Activated CD8-positive, alpha-beta memory T cell treated with anti-CD3 and anti-CD28 coated beads for 48 hours (primary cell): ENCODE results near the gene SPACA4.

Experiments
- DNase-seq, 3 experiments: peaks; one replicate each; pipeline ENCODE4 v3.0.0-alpha.2; 2020; ENCODE audit warnings: low read depth in 2 of 3, low spot score in 2 of 3

Gene SPACA4

GRCh38 chr19:48646722-48647216 lies 40.2 kb downstream of the SPACA4 start:
- no peak for DNase-seq

DNA sequence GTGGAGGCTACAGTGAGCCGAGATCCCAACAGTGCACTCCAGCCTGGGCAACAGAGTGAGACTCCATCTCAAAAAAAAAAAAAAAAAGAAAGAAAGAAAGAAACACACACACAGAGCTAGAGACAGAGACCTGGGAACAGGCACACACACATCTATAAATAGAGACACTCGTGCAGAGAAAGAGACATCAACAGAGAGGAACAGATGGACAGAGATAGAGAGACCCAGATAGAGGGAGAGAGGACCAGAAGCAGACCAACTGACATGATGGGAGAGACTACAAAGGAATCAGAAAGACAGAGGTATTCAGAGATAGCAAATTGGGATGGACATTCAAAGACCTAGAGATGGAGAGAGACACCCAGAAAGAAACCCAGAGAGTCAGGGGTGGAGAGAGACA lies 41.6 kb downstream of the SPACA4 start:
- no peak for DNase-seq

DNA sequence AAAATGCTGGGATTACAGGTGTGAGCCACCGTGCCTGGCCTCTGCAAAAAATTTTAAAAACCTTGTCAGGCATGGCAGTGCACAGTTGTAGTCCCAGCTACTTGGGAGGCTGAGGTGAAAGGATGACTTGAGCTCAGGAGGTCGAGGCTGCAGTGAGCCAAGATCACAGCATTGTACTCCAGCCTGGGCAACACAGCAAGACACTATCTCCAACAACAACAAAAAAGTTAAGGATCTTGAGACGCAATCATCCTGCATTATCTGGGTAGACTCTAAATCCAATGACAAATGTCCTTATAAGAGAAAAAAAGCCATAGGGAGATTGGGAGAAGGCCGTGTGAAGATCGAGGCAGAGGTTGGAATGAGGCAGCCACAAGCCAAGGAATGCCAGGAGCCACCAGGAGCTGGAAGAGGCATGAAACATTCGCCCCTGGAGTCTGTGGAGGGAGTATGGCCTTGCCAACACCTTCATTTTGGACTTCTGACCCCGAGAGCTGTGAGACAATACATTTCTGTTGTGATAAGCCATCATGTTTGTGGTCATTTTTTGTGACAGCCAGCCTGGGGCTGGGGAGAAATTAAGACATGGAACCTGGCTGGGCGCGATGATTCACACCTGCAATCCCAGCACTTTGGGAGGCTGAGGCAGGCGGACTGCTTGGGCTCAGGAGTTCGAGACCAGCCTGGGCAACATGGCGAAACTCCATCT lies 44.6 kb downstream of the SPACA4 start:
- DNase-seq = no peak

DNA sequence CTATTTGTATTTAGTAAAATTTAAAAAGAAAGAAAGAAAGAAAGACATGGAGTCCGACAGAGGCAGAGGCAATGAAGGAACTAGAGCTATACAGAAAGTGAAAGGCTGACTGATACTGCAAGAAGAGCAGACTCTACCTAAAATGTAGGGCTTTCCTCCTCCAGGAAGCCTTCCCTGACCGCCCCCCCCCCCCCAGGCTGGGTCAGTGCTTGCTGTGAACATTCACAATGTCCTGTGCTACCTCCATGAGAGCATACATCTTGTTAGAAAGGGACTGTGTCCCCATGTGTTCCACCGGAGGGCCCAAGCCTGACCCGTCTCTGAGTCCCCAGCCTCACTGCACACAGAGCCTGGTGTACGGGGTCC lies 45.1 kb downstream of the SPACA4 start:
- DNase-seq = no peak

DNA sequence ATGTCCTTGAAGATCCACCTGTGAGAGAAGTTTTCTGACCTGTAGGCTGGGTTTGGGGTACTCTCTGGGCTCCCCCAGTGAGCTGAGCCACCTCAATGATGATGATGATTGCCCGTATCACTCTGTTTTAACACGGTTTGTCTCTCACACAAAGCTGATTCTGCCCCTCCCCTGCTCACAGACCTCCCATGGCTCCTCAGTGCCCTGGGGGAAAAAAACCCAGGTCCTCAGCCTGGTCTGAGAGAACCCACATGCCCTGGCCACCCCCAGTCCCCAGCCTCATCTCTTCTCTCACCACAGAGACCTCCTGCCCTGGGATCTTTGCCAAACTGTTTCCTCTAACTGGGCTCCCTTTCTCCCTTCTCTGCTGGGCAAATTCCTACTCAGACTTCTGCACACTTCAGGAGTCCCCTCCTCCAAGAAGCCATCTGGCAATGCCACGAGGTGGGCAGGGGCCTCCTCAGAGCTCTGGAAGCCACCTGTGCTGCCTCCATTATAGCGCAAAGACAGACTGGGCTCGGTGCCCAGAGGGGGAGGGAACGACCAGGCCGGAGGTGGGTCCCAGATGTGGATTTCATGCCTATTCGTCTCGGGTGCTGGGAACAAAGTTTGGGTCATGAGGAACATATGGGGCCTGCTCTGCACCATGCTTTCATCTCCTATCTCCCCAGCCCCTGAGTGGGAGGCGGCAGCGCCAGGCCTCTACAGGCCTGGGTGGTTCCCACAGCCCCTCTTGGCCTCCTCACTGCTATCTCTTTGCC lies 47.9 kb downstream of the SPACA4 start:
- no peak for DNase-seq

DNA sequence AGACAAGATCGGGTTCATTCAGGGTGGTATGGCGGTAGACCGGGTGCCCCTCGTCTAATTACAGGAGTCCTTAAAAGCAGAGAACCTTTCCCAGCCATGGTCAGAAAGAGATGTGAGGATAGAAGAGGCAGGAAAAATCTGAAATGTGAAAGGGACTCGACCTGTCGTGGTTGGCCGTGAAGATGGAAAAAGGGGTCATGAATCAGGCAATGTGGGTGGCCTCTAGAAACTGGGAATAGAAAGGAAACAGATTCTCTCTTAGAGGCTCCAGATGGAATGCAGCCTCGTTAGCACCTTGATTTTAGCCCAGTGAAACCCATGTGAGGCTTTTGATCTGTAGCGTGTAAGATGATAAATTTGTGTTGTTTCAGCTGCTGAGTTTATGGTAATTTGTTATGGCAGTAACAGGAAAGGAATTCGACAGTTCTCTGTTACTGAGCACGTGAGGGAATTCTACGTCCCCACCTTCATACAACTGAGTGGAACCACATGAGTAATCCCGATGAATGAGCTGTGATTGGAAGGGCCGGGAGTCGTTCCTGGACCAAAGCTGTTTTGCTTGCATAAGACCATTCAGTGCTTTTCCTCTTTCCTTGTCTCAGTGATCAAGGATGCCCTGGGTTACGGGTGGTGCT lies 50.4 kb downstream of the SPACA4 start:
- no peak for DNase-seq
